HT-29 (cell line): ENCODE measurements around the gene NRM. TPM values are rescaled to one million over a fixed set of nuclear protein-coding genes. Genes with fewer than 3 reads are reported as not detected.
"Not testable (repeated sequence)": the region's sequence is repeated elsewhere in the genome, so short reads cannot be mapped to it uniquely, and the experiment has no call there.

Experiments
- DNase-seq: peaks from one replicate; pipeline ENCODE4 v3.0.0-alpha.2; 2015; ENCODE audit warnings: low spot score
- total RNA-seq: library from RNA; depleted of rRNA; stranded (reverse); fragments of >200 nt; shearing (Covaris generic); gene quantifications from 2 replicates; pipeline ENCODE4 v1.2.3, GENCODE V29; 2014; rRNA removed

Gene NRM
- total RNA-seq: 16.2 and 18.3 TPM in 2 replicates

GRCh38 chr6:30690403-30691207 is at the start of gene NRM:
NRM (minus strand) TSS chr6:30690984; CDS start chr6:30690974, 10 bp downstream.
- peak; percentile 88 for DNase-seq

GRCh38 chr6:30740540-30740870 is 49.7 kb upstream of the NRM start:
- no peak for DNase-seq

- DNase-seq: no peak
Measured at GRCh38 chr6:30738532-30738931, 47.7 kb upstream of the NRM start.

GRCh38 chr6:30735668-30736314 is 45.0 kb upstream of the NRM start:
- DNase-seq: no peak

DNA sequence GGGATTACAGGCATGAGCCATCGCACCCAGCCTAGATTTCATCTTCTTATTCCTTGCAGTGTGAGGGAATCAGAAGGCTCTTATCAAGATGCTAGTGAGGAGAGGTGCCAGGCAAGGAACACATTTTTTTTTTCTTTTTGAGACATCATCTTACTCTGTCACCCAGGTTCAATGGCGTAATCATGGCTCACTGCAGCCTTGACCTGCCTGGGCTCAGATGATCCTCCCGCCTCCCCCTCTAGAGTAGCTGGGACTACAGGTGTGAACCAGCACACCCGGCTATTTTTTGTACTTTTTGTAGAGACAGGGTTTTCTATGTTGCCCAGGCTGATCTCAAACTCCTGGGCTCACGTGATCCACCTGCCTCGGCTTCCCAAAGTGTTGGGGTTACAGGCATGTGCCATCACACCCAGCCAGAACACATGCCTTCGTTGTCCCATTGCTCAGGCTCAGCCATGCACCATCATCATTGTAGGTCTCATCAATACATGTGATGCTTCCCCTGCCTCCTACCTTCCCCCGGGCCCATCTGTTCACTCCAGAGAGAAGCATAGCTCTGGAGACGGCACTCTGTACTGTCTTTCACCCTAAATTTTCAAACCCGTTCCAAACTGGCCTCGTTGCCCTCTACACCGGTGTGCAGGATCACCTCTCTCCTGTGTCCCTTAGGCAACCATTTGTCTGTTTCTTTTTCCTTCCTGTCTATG is 41.6 kb upstream of the NRM start:
- no peak for DNase-seq

GRCh38 chr6:30730601-30731435 is 40.0 kb upstream of the NRM start:
- DNase-seq: peak; percentile 94

DNA sequence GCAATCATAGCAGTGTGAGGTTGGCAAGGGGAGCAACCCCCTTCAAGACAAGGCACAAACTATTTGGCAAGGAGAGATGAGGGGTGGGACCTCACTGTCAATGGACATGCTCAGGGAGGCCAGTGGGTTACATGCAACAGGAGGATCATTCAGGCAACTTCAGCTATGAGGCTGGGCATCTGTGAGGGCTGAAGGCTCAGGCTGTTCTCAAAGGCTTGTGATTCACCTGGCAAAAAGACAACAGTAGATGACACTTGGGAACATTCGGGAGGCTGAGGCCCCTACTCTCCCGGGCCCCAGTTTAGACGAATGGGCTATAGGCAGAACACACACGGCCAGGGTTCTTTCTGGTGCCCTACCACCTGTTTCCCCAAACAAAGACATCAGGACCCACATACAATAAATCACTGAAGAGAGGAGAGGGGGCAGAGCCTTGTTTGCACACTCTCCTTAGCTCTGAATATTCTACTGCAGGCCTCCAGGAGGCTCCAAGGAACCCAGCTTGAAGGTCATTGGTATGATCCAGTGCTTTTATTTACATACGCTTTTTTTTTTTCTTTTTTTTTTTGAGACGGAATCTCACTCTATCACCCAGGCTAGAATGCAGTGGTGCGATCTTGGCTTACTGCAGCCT is 37.3 kb upstream of the NRM start:
- DNase-seq: no peak

GRCh38 chr6:30726506-30727413 is 36.0 kb upstream of the NRM start:
- peak; percentile 19 for DNase-seq

DNA sequence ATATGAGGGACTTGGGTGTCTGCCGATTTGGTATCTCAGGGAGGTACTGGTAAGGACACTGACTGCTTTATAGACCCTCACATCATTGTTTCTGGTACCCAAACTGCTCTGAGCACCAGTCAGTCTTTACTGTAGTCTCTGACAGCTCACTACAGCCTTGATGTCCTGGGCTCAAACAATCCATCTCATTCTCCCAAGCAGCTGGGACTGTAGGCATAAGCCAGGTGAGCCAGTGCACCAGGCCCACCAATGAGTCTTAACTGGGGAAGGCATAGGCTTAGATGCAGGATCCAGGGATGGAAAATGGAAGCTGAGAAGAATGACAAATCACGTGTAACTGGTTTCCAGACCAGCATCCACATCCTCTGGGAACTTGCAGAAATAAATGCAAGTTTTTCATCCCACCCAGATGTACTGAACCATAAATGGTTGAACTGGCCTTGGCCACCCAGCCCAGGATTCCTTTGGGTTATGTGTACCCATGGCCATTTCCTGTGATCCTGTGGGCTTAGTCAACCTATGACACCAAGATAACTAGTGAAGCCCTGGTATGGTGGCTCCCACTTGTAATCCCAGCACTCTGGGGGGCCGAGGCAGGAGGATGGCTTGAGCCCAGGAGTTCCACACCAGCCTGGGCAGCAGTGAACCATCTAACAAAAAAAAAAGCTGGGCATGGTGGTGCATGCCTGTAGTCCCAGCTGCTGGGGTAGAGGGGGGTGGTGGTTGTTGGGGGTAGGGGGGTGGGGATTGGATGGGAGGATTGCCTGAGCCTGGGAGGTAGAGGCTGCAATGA is 35.1 kb upstream of the NRM start:
- DNase-seq: peak; percentile 58

DNA sequence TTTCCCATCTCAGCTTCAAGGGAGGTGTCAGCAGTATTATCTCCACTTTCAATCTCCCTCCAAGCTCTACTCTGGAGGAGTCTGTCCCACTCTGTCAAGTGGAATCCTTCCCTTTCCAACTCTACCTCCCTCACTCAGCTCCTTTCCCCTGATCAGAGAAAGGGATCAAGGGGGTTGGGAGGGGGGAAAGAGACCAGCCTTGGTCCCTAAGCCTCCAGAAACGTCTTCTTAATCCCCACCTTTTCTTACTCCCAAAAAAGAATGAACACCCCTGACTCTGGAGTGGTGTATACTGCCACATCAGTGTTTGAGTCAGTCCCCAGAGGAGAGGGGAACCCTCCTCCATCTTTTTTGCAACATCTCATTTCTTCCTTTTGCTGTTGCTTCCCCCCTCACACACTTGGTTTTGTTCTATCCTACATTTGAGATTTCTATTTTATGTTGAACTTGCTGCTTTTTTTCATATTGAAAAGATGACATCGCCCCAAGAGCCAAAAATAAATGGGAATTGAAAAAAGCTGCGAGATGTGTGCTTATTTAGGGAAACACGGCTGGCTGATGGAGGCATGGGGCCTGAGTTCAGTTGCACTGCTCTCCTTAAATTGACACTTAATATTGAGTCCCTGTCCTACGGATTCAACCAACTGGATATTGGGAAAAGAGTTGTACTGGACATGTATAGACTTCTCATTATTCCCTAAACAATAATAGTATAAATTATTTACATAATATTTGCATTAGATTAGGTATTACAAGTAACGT is 34.3 kb upstream of the NRM start:
- no peak for DNase-seq

DNA sequence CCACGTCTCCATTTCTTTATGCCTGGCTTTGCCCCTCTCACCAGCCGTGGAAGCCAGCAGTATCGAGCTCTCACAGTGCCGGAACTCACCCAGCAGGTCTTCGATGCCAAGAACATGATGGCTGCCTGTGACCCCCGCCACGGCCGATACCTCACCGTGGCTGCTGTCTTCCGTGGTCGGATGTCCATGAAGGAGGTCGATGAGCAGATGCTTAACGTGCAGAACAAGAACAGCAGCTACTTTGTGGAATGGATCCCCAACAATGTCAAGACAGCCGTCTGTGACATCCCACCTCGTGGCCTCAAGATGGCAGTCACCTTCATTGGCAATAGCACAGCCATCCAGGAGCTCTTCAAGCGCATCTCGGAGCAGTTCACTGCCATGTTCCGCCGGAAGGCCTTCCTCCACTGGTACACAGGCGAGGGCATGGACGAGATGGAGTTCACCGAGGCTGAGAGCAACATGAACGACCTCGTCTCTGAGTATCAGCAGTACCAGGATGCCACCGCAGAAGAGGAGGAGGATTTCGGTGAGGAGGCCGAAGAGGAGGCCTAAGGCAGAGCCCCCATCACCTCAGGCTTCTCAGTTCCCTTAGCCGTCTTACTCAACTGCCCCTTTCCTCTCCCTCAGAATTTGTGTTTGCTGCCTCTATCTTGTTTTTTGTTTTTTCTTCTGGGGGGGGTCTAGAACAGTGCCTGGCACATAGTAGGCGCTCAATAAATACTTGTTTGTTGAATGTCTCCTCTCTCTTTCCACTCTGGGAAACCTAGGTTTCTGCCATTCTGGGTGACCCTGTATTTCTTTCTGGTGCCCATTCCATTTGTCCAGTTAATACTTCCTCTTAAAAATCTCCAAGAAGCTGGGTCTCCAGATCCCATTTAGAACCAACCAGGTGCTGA is 33.3 kb upstream of the NRM start:
- not testable (repeated sequence) for DNase-seq

DNA sequence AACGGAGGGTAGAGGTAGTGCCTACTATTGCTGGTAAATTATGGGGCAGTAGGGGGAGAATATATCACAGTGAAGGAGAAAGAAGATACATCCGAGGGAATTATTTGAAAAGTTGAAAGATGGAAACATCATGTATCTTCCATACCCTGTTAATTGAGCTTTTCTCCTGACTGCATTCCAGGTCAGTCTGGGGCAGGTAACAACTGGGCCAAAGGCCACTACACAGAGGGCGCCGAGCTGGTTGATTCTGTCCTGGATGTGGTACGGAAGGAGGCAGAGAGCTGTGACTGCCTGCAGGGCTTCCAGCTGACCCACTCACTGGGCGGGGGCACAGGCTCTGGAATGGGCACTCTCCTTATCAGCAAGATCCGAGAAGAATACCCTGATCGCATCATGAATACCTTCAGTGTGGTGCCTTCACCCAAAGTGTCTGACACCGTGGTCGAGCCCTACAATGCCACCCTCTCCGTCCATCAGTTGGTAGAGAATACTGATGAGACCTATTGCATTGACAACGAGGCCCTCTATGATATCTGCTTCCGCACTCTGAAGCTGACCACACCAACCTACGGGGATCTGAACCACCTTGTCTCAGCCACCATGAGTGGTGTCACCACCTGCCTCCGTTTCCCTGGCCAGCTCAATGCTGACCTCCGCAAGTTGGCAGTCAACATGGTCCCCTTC is 32.5 kb upstream of the NRM start:
- not testable (repeated sequence) for DNase-seq

GRCh38 chr6:30722280-30723112 is 31.7 kb upstream of the NRM start:
- peak; percentile 94 for DNase-seq

DNA sequence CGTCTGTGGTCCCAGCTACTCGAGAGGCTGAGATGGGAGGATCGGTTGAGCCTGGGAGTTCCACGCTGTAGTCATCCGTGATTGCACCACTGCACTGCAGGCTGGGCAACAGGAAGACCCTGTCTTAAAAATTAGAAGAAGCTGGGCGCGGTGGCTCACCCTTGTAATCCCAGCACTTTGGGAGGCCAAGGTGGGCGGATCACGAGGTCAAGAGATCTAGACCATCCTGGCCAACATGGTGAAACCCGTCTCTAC is 31.2 kb upstream of the NRM start:
- not testable (repeated sequence) for DNase-seq

DNA sequence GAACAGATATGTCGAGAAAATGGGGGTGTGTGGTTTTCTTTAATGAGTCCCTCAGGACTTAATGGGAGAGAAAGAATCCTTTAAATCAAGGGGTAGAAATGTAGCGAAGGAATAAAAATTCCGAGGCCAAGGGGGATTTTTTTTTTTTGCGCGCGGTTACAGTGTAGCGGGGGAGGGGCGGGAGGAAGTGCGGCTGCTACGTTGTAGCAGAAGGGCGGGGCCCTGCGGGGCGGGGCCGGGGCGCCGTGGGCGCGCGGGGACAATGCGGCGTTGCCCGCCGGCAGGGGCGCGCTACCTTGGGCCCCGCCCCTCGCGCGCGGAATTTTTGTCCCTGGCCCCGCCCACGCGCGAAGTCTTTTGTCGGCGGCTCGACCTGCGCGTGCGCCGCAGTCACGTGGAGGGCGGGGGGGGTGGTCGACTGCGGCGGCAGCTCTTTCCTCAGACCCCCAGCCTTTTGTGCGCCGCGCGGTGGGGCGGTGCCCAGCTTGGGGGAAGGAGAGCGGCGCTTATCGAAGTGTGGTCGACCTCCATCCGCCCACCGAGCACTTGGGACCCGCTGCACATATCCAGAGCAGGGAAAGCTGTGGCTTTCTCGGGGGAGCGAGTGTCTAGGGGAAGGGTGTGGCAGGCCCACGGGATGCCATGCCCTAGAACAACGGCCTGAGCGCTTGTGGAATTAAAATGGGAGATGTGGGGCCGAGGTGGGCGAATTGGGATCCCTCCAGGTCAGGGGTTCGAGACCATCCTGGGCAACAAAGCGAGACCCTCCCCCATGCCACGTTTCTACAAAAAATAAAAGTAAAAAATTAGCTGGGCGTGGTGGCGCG is 30.6 kb upstream of the NRM start:
- peak; percentile 89 for DNase-seq
